ENCODE results near the gene EZH2.

The EZH2 gene

DNA sequence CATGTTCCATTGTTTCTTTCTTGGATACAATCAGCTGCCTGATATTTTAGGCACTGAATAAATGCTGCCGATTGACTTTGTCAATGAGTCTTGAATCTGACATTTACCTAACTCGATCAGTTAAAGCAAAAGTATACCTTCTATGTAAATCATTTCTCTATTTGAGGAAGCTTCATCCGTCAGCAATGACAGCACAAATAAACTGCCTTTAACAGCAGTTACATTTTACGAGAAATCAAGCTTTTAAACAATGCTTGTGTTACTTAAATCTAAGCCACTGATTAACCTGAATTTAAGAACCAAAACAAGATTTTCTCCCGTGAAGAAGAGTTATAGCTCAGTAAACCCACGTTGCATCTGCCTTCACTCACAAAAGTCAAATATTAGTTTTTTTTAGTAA, 114.1 kb downstream of the EZH2 start:
- no peak for DNase-seq (ENCODE audit: low spot score)
- TF ChIP-seq CTCF (conservative IDR thresholded peaks at IDR 0.05; ENCODE audit: low read depth): no peak
- no peak overlapping the region for H3K27ac ChIP-seq
- POLR2A ChIA-PET (ENCODE audit: low non-redundant PET): no interaction called here
- CTCF ChIA-PET: no interaction called here

GRCh38 chr7:148763622-148764021, 120.5 kb downstream of the EZH2 start:
- TF ChIP-seq CTCF (conservative IDR thresholded peaks at IDR 0.05; ENCODE audit: low read depth): no peak
- ChIA-PET POLR2A (ENCODE audit: low non-redundant PET) (no interaction called here), CTCF (interaction anchor here (0.6 kb wide), 1 partner anchor 199 kb away, joined by 4 read pairs; no protein-coding TSS in a partner anchor)
- H3K27ac ChIP-seq: no peak overlapping the region
- DNase-seq (ENCODE audit: low spot score): no peak

DNA sequence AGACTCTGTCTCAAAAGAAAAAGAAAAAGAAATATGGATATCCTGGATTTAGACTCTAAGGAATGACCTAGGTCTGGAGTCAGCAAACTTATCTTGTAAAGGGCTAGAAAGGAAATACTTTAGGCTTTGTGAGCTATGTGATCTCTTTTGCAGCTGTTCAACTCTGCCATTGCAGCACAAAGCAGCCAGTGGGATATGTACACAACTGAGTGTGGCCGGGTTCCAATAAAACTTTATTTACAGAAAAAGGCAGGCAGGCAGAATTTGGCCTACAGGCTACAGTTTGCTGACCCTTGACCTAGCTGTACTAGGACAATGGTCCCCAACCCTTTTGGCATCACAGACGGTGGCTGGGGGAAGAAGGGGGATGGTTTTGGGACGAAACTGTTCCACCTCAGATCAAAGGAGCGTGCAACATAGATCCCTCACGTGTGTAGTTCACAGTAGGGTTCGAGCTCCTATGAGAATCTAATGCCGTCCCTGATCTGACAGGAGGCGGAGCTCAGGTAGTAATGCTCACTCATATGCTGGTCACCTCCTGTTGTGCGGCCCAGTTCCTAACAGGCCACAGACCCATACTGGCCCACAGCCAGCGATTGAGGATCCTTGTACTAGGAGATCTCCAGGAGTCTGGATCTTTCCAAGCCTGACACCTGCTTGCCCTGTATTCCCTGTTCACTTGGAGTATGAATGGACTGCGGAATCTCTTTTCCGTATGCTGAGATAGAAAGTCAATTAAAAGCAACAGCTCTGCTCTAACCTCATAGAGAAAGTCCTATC, 122.4 kb downstream of the EZH2 start:
- no peak overlapping the region for H3K27ac ChIP-seq
- ChIA-PET POLR2A (ENCODE audit: low non-redundant PET) (no interaction called here), CTCF (no interaction called here)
- DNase-seq (ENCODE audit: low spot score): no peak
- TF ChIP-seq CTCF (conservative IDR thresholded peaks at IDR 0.05; ENCODE audit: low read depth): no peak

All from RWPE1 (cell line).